Keratinocyte (primary cell): ENCODE results near the gene RASA1. TPM values are rescaled to one million over a fixed set of nuclear protein-coding genes. Genes with fewer than 3 reads are reported as not detected.

ENCODE experiments used
- DNase-seq: peaks from one replicate; pipeline ENCODE4 v3.0.0-alpha.2; 2011; ENCODE audit warnings: low read depth, missing footprints, low spot score
- FAIRE-seq: peaks from 2 replicates; lab custom pipeline; 2011; peaks lifted over from hg19 to GRCh38; lab: Jason Lieb, UNC
- H2AFZ ChIP-seq: 2 replicates; pipeline ENCODE4 v1.6.0; 2012; ENCODE audit warnings: low read length, control low read depth, inconsistent platforms; ENCODE audit not compliant: control insufficient read depth
- H3K27ac ChIP-seq: 2 replicates; pipeline ENCODE4 v1.5.1; 2011; ENCODE audit warnings: low read length; ENCODE audit not compliant: control insufficient read depth, insufficient read depth
- H3K27me3 ChIP-seq: 3 replicates; pipeline ENCODE4 v1.6.0; 2011; ENCODE audit warnings: low read length; ENCODE audit not compliant: control insufficient read depth, insufficient read depth; ENCODE audit errors: extremely low read depth
- H3K36me3 ChIP-seq, 2 experiments: 2 replicates in 1 of 2; 3 replicates in 1 of 2; pipeline ENCODE4 v1.5.1; 2011; ENCODE audit warnings: low read length in 2 of 2, mild to moderate bottlenecking in 1 of 2; ENCODE audit not compliant: control insufficient read depth in 2 of 2, insufficient read depth in 2 of 2; ENCODE audit errors: extremely low read depth in 1 of 2
- H3K4me1 ChIP-seq: 3 replicates; pipeline ENCODE4 v1.5.1; 2011; ENCODE audit warnings: low read length; ENCODE audit not compliant: control insufficient read depth, insufficient read depth; ENCODE audit errors: extremely low read depth
- H3K4me2 ChIP-seq: 3 replicates; pipeline ENCODE4 v1.6.0; 2011; ENCODE audit warnings: low read depth, low read length; ENCODE audit not compliant: control insufficient read depth, insufficient read depth; ENCODE audit errors: extremely low read depth
- H3K4me3 ChIP-seq, 3 experiments: fragments of 200-600 bp in 1 of 3; sonication (generic) in 1 of 3; 2 replicates in 2 of 3; 3 replicates in 1 of 3; pipeline ENCODE4 v1.5.1; 2011 to 2016; ENCODE audit warnings: low read length in 3 of 3, mild to moderate bottlenecking in 3 of 3, control low read depth in 2 of 3, inconsistent platforms in 1 of 3, low read depth in 1 of 3, mixed read lengths in 1 of 3, mixed run types in 1 of 3, moderate library complexity in 1 of 3; ENCODE audit not compliant: control insufficient read depth in 2 of 3, insufficient read depth in 2 of 3; ENCODE audit errors: extremely low read depth in 1 of 3
- H3K79me2 ChIP-seq: 2 replicates; pipeline ENCODE4 v1.6.0; 2012; ENCODE audit warnings: low read length; ENCODE audit not compliant: control insufficient read depth, insufficient read depth
- H3K9ac ChIP-seq: 3 replicates; pipeline ENCODE4 v1.6.0; 2011; ENCODE audit warnings: low read length; ENCODE audit not compliant: control insufficient read depth, insufficient read depth; ENCODE audit errors: extremely low read depth
- H3K9me1 ChIP-seq: 3 replicates; pipeline ENCODE4 v1.6.0; 2011; ENCODE audit warnings: low read length; ENCODE audit not compliant: control insufficient read depth, insufficient read depth; ENCODE audit errors: extremely low read depth
- H3K9me3 ChIP-seq: 2 replicates; pipeline ENCODE4 v1.5.1; 2012; ENCODE audit warnings: low read depth, low read length; ENCODE audit not compliant: control insufficient read depth
- H4K20me1 ChIP-seq: 3 replicates; pipeline ENCODE4 v1.6.0; 2011; ENCODE audit warnings: low read length; ENCODE audit not compliant: control insufficient read depth, insufficient read depth; ENCODE audit errors: extremely low read depth
- CTCF ChIP-seq, 3 experiments: IDR thresholded peaks in 1 of 3; conservative IDR thresholded peaks in 1 of 3; optimal IDR thresholded peaks in 1 of 3; 2 replicates in 2 of 3; 3 replicates in 1 of 3; pipeline versions ENCODE3 to v1.5.1; 2011; ENCODE audit warnings: low read length in 3 of 3, mild to moderate bottlenecking in 3 of 3, moderate library complexity in 2 of 3, control low read depth in 1 of 3, inconsistent platforms in 1 of 3; ENCODE audit not compliant: insufficient read depth in 2 of 3; ENCODE audit errors: extremely low read depth in 1 of 3
- EZH2 ChIP-seq: IDR thresholded peaks from one replicate; pipeline ENCODE4 v1.6.1; 2012; ENCODE audit warnings: inconsistent platforms, mild to moderate bottlenecking, low read length, moderate library complexity
- dilution Hi-C: fragments of 300-500 bp; cut with MboI; formaldehyde crosslinking; loops from one replicate; pipeline ENCODE4 v1.7.0; 2020; ENCODE audit warnings: low sequenced_read_pairs; ENCODE audit not compliant: extremely low pct_ligation_motif_present
- polyA plus RNA-seq, 5 experiments: library from polyadenylated mRNA; depleted of rRNA in 3 of 5; stranded (reverse) in 3 of 5; stranded (forward) in 1 of 5; unstranded in 1 of 5; fragments of >200 nt; gene quantifications; 1 replicate in 1 of 5; 2 replicates in 3 of 5; 3 replicates in 1 of 5; pipeline versions ENCODE4 v1.2.1 to v1.2.3, GENCODE V29; 2011 to 2012; ENCODE audit warnings: missing spikeins in 2 of 5, low read depth in 1 of 5, low replicate concordance in 1 of 5

The RASA1 gene
- polyA plus RNA-seq, 1 donor (not counting 4 experiments of a cell fraction or from before 2014, with no cell fraction given), result 57.9 TPM

GRCh38 chr5:87254035-87254434 is 13.6 kb upstream of the RASA1 start:
- Histone ChIP-seq H3K9ac (no peak overlapping the region), H3K4me2 (no peak overlapping the region), H3K79me2 (no peaks in the 10 kb centered on the region), H3K27me3 (no peaks in the 10 kb centered on the region), H3K9me1 (no peaks in the 10 kb centered on the region), H4K20me1 (no peaks in the 10 kb centered on the region), H2AFZ (no peak overlapping the region), H3K36me3 (no peaks in the 10 kb centered on the region), H3K4me3 (no peak overlapping the region), H3K4me1 (no peaks in the 10 kb centered on the region), H3K27ac (no peak overlapping the region), H3K9me3 (no peaks in the 10 kb centered on the region)
- FAIRE-seq (no peak), DNase-seq (no peak)
- dilution Hi-C loops, result no loop called here
- TF ChIP-seq CTCF (optimal IDR thresholded peaks at IDR 0.05 in 1 of 3, IDR thresholded peaks at IDR 0.05 in 1 of 3, conservative IDR thresholded peaks at IDR 0.05 in 1 of 3; ENCODE audit: extremely low read depth in 1 of 3, insufficient read depth in 2 of 3, low read length in 3 of 3) (no peak), EZH2 (no peak)

- Histone ChIP-seq H3K9me3 (no peaks in the 10 kb centered on the region), H3K4me2 (no peak overlapping the region), H2AFZ (no peak overlapping the region), H3K9ac (no peak overlapping the region), H3K79me2 (no peaks in the 10 kb centered on the region), H3K4me1 (no peaks in the 10 kb centered on the region), H3K36me3 (no peaks in the 10 kb centered on the region), H3K9me1 (no peaks in the 10 kb centered on the region), H3K27ac (no peak overlapping the region), H3K27me3 (no peaks in the 10 kb centered on the region), H4K20me1 (no peaks in the 10 kb centered on the region), H3K4me3 (no peak overlapping the region)
- dilution Hi-C loops, result no loop called here
- TF ChIP-seq CTCF (optimal IDR thresholded peaks at IDR 0.05 in 1 of 3, IDR thresholded peaks at IDR 0.05 in 1 of 3, conservative IDR thresholded peaks at IDR 0.05 in 1 of 3; ENCODE audit: extremely low read depth in 1 of 3, insufficient read depth in 2 of 3, low read length in 3 of 3), result no peak
- TF ChIP-seq EZH2, result no peak
- DNase-seq (no peak), FAIRE-seq (no peak)
These were observed 9.2 kb upstream of the RASA1 start for GRCh38 chr5:87258507-87258906.
